C4-2B (cell line): ENCODE results near the gene HSPA4.

ENCODE experiments used
- ZFX ChIP-seq: fragments of 450-650 bp; IDR thresholded peaks from 2 replicates; pipeline ENCODE4 v1.6.1; 2017
- TF ChIP-seq, protein P1 (sequence below): fragments of 450-650 bp; conservative IDR thresholded peaks from 2 replicates; pipeline ENCODE4 v1.5.1; 2017; ENCODE audit warnings: mild to moderate bottlenecking

GRCh38 chr5:133065471-133065870 lies 13.7 kb downstream of the HSPA4 start:
- TF ChIP-seq, protein P1, sequence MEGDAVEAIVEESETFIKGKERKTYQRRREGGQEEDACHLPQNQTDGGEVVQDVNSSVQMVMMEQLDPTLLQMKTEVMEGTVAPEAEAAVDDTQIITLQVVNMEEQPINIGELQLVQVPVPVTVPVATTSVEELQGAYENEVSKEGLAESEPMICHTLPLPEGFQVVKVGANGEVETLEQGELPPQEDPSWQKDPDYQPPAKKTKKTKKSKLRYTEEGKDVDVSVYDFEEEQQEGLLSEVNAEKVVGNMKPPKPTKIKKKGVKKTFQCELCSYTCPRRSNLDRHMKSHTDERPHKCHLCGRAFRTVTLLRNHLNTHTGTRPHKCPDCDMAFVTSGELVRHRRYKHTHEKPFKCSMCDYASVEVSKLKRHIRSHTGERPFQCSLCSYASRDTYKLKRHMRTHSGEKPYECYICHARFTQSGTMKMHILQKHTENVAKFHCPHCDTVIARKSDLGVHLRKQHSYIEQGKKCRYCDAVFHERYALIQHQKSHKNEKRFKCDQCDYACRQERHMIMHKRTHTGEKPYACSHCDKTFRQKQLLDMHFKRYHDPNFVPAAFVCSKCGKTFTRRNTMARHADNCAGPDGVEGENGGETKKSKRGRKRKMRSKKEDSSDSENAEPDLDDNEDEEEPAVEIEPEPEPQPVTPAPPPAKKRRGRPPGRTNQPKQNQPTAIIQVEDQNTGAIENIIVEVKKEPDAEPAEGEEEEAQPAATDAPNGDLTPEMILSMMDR: no peak
- no peak for TF ChIP-seq ZFX
